Measurements from ENCODE around the gene GGCX.

DNA sequence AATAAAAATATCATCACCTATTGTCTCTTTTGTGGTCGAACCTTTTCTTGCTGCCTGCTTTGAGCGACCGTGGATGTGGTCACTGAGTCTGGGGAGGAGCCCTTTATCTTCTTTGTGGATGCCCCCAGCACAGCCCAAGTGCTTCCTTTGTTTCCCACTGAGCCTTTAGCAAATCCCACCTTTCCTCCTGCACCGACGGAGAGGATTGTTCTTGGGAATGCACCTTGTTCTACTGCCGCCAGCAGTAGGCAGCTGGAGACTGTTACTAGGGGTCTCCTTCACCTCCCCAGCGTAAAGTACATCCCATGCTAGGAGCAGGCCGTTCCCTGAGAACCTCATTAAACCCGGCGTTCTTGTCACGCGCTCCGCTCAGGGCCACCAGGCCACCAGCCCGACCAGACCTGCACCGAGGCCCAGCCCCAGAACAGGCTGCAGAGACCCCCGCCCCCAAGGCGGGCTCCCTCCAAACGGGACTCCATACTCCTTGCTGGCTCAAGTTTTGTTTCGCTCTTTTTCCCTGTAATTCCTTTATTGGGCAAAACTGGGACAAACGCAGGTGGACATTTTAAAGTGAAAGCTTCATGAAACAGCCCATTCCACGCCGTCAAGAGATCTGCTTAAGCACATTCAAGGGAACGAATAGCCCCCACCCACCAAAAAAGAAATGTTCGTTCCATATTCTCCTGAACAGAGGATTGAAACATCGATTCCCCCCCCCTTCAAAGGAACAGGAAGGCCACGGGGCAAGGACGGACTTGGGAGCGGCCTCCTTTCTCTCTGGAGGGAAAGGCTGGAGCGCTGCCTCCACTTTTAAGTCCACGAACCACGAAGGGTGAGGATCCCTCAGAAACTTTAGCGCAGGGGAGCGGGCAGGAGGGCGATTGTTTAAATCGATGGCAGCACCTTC lies 23.4 kb downstream of the GGCX start:
- TF ChIP-seq, protein P1, sequence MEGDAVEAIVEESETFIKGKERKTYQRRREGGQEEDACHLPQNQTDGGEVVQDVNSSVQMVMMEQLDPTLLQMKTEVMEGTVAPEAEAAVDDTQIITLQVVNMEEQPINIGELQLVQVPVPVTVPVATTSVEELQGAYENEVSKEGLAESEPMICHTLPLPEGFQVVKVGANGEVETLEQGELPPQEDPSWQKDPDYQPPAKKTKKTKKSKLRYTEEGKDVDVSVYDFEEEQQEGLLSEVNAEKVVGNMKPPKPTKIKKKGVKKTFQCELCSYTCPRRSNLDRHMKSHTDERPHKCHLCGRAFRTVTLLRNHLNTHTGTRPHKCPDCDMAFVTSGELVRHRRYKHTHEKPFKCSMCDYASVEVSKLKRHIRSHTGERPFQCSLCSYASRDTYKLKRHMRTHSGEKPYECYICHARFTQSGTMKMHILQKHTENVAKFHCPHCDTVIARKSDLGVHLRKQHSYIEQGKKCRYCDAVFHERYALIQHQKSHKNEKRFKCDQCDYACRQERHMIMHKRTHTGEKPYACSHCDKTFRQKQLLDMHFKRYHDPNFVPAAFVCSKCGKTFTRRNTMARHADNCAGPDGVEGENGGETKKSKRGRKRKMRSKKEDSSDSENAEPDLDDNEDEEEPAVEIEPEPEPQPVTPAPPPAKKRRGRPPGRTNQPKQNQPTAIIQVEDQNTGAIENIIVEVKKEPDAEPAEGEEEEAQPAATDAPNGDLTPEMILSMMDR (IDR thresholded peaks at IDR 0.05; ENCODE audit: borderline replicate concordance, extremely low read depth, low read length, poor library complexity, severe bottlenecking) = no peak
- TF ChIP-seq EZH2 (IDR thresholded peaks at IDR 0.05; ENCODE audit: borderline replicate concordance, low read depth, low read length, severe bottlenecking) = no peak
